ENCODE results near the gene EN1. TPM values are rescaled to one million over a fixed set of nuclear protein-coding genes. Genes with fewer than 3 reads are reported as not detected.

Gene EN1
- total and polyA plus RNA-seq, 7 experiments from 2014 or later: not detected

DNA sequence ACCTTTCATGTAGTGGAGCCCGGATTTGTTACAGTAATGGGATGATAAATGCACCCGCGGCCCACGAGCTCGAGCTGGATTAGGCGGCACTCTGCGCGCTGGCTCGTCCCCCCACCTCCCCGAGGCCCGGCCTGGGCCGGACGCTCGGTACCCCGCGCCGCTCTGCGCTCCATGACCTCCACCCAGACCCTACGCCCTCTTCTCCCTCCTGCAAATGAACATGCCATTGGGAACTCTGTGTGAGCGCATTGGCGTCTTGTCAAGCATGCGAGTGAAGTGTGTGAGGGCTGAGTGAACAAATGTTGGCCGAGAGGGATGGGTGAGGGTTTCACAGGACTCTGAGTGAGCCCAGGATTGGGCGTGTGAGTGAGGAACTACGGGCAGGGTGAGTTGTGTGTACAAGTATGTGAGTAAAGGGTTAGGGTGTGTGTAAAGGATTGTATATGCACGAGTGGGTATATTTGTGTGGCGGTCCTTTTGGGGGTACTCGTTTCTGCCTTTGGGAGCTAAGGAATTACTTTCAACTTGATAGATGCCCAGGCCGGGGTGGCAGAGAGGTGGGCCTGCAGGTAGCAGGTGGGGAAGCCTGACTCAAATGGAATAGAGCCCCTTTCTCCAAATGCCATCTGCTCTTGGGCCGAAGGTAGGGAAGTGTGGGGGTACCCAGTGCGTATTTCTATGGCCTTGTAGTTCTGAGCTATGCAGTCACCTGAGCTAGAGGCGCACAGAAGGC lies 2.9 kb upstream of the EN1 start:
- peaks cover 77 to 88% (median 81%) of the 10 kb centered on the region in 5 donors for H3K27me3 Mint-ChIP-seq
- H3K4me3 ChIP-seq (ENCODE audit: low read length): no peak overlapping the region
- peaks cover 0 to 3% (median 0%) of the 10 kb centered on the region in 5 donors for H3K36me3 Mint-ChIP-seq
- H3K27ac Mint-ChIP-seq: peak overlapping the region in 1 of 9 donors; percentile 39
- POLR2A ChIA-PET: interaction anchor here (0.5 kb wide), 1 partner anchor 82 kb away, joined by 3 read pairs; no protein-coding TSS in a partner anchor
- H3K4me1 Mint-ChIP-seq: peaks cover 19 to 55% (median 28%) of the 10 kb centered on the region in 7 donors
- H3K36me3 ChIP-seq (ENCODE audit: control insufficient read depth in 2 of 3, insufficient read depth in 3 of 3, low read length in 3 of 3): no peaks in the 10 kb centered on the region
- intact Hi-C loops (cut with micrococcal nuclease): loop anchor here in 1 of 2 donors (10.0 kb wide), 1 partner anchor 1036 kb away; the partner anchor contains the start of gene DDX18
- no peaks in the 10 kb centered on the region for H3K9me3 ChIP-seq (ENCODE audit: control insufficient read depth in 2 of 3, low read length in 3 of 3)
- peak overlapping the region in 1 of 10 donors; percentile 37 for H3K4me3 Mint-ChIP-seq
- H3K9me3 Mint-ChIP-seq: peaks cover 0 to 11% (median 0%) of the 10 kb centered on the region in 11 donors
- DNase-seq (no peak), ATAC-seq (no peak)
- H3K4me1 ChIP-seq (ENCODE audit: control insufficient read depth in 2 of 2, insufficient read depth in 2 of 2, low read length in 2 of 2): peaks cover 3 to 15% of the 10 kb centered on the region in 2 donors
- H3K27ac ChIP-seq (ENCODE audit: low read depth, low read length): no peak overlapping the region
- peaks cover 6 to 43% of the 10 kb centered on the region in 2 donors for H3K27me3 ChIP-seq (ENCODE audit: control insufficient read depth in 2 of 2, insufficient read depth in 2 of 2, low read length in 2 of 2)
- CTCF ChIA-PET: no interaction called here

DNA sequence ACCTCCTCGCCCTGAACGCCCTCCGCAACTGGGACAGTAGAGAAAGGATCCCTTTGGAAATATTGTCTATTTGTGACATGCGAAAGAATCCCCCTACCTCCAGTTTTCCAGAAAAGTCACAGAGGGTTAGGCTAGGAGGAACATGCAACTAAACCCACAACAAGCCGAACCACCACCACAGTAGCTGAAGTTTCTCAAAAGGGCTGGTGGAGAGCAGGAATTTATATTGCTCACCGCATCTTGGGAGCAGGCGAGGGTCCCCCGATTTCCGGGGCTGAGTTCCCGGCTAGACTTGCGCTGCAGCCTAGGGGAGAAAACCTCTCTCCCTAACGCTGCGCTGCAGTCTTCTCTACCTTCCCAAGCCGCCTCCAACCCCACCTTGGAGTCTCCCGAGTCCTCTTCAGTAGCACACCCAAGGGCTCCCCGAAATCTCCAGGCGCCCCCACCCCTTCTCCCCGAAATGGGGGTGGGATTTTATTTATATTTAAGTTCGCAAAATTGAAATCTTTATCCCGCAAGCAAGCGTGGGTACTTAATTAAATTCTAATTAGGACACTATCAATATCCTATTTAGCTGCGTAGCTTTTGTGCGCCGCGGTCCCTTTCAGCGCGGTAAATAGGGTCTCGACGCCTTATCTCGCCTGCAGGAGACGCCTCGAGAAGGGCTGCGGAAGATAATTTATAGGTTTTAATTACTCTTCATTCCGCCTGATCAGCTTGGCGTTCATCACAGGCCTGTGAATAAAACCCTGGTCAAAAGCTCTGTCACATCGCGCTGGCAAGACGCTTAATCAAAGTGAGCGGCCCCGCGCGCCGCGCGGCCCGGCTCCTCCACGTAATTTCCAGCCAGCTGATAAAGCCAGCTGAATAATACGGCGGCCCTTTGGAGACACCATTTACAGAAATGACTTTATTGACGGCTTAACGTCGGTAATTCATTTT lies 2.0 kb upstream of the EN1 start:
- ATAC-seq (no peak), DNase-seq (no peak)
- Mint-ChIP-seq H3K27me3 (peaks cover 84 to 88% (median 85%) of the 10 kb centered on the region in 5 donors), H3K27ac (peak overlapping the region in 2 of 9 donors; percentile 48 to 72), H3K4me1 (peaks cover 21 to 59% (median 37%) of the 10 kb centered on the region in 7 donors), H3K4me3 (peak overlapping the region in 7 of 10 donors; percentile 39 to 79 (median 54)), H3K9me3 (peaks cover 0 to 11% (median 0%) of the 10 kb centered on the region in 11 donors), H3K36me3 (peaks cover 0 to 3% (median 0%) of the 10 kb centered on the region in 5 donors)
- Histone ChIP-seq H3K27ac (ENCODE audit: low read depth, low read length) (no peak overlapping the region), H3K9me3 (ENCODE audit: control insufficient read depth in 2 of 3, low read length in 3 of 3) (no peaks in the 10 kb centered on the region), H3K4me3 (ENCODE audit: low read length) (no peak overlapping the region), H3K4me1 (ENCODE audit: control insufficient read depth in 2 of 2, insufficient read depth in 2 of 2, low read length in 2 of 2) (peaks cover 3 to 9% of the 10 kb centered on the region in 2 donors), H3K36me3 (ENCODE audit: control insufficient read depth in 2 of 3, insufficient read depth in 3 of 3, low read length in 3 of 3) (no peaks in the 10 kb centered on the region), H3K27me3 (ENCODE audit: control insufficient read depth in 2 of 2, insufficient read depth in 2 of 2, low read length in 2 of 2) (peaks cover 9 to 43% of the 10 kb centered on the region in 2 donors)
- ChIA-PET POLR2A (no interaction called here), CTCF (no interaction called here)
- intact Hi-C loops (cut with micrococcal nuclease): loop anchor here in 1 of 2 donors (10.0 kb wide), 1 partner anchor 1035 kb away; the partner anchor contains the start of gene DDX18

DNA sequence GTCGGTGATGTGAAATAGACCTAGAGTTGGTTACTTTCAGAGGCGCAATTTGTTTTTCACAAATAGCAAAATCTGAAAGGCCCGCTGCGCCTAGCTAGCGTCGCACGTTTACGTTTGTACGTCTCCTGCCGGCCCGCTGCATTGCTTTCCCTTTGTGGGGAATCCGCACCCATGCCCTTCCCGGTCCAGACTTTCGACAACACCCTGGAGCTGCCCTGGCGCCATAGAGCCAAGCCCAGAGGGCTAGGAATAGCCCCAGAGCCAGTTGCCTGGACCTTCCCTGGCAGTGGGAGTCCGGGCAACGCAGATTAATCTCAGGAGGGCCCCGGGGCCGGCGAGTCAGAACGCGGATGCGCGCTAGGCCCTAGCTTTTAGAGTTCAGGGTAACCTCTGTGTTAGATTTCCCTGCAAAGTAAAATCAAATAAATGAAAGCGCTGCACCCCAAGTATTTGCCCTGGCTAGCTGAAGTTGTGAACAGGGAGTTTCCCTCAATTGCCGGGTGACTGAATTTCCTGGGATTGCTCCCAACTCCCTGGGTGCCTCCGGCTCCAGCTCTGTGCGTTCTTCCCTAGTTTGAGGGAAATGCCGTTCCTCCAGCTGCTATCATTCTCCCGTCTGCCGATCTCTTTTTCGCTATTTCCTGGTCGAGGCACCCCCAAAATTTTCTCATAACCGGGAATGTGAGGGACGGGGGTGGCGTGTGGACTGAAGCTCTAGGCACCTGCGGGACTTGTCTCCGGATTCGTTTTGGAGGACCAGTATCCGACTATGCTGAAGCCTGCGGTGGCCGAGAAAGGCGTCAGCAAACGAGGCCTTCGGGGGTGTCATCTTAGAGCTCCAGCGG lies 1.2 kb upstream of the EN1 start:
- Mint-ChIP-seq H3K36me3 (peaks cover 0 to 3% (median 0%) of the 10 kb centered on the region in 5 donors), H3K27ac (peak overlapping the region in 2 of 9 donors; percentile 48 to 79), H3K9me3 (peaks cover 0 to 11% (median 0%) of the 10 kb centered on the region in 11 donors), H3K27me3 (peaks cover 81 to 88% (median 85%) of the 10 kb centered on the region in 5 donors), H3K4me3 (peak overlapping the region; percentile 54 to 79 (median 72)), H3K4me1 (peaks cover 15 to 61% (median 38%) of the 10 kb centered on the region in 7 donors)
- intact Hi-C loops (cut with micrococcal nuclease): no loop called here
- ChIA-PET POLR2A (no interaction called here), CTCF (no interaction called here)
- ATAC-seq: no peak
- Histone ChIP-seq H3K9me3 (ENCODE audit: control insufficient read depth in 2 of 3, low read length in 3 of 3) (no peaks in the 10 kb centered on the region), H3K27me3 (ENCODE audit: control insufficient read depth in 2 of 2, insufficient read depth in 2 of 2, low read length in 2 of 2) (peaks cover 13 to 48% of the 10 kb centered on the region in 2 donors), H3K27ac (ENCODE audit: low read depth, low read length) (no peak overlapping the region), H3K4me1 (ENCODE audit: control insufficient read depth in 2 of 2, insufficient read depth in 2 of 2, low read length in 2 of 2) (peaks cover 3 to 9% of the 10 kb centered on the region in 2 donors), H3K36me3 (ENCODE audit: control insufficient read depth in 2 of 3, insufficient read depth in 3 of 3, low read length in 3 of 3) (no peaks in the 10 kb centered on the region), H3K4me3 (ENCODE audit: low read length) (no peak overlapping the region)
- no peak for DNase-seq

DNA sequence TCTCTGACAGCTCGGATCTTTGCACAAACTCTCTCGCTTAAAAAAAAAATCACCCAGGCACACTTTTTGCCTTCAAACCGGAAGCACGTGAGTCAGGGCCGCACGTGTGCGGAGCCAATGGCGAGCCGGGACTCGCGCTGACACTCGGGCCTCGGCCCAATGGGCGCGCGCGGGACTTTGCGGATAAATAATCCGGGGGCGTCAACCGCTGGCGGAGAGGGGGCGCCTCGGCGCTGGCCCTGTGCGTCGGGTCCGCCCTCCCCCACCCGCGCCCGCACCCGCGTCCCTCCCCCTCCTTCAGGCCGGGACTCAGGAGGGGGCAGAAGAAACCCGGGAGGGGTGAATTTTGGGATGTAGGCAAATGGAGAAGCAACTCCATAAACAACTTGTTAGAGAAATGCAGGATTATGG lies 319 bp upstream of the EN1 start:
- peaks cover 81 to 89% (median 84%) of the 10 kb centered on the region in 5 donors for H3K27me3 Mint-ChIP-seq
- H3K27ac Mint-ChIP-seq: no peak overlapping the region
- DNase-seq (no peak), ATAC-seq (no peak)
- intact Hi-C loops (cut with micrococcal nuclease): no loop called here
- CTCF ChIA-PET: no interaction called here
- peaks cover 0 to 11% (median 0%) of the 10 kb centered on the region in 11 donors for H3K9me3 Mint-ChIP-seq
- Histone ChIP-seq H3K27ac (ENCODE audit: low read depth, low read length) (no peak overlapping the region), H3K9me3 (ENCODE audit: control insufficient read depth in 2 of 3, low read length in 3 of 3) (no peaks in the 10 kb centered on the region), H3K27me3 (ENCODE audit: control insufficient read depth in 2 of 2, insufficient read depth in 2 of 2, low read length in 2 of 2) (peaks cover 13 to 47% of the 10 kb centered on the region in 2 donors), H3K36me3 (ENCODE audit: control insufficient read depth in 2 of 3, insufficient read depth in 3 of 3, low read length in 3 of 3) (no peaks in the 10 kb centered on the region), H3K4me3 (ENCODE audit: low read length) (no peak overlapping the region), H3K4me1 (ENCODE audit: control insufficient read depth in 2 of 2, insufficient read depth in 2 of 2, low read length in 2 of 2) (peaks cover 3 to 9% of the 10 kb centered on the region in 2 donors)
- POLR2A ChIA-PET: no interaction called here
- H3K4me1 Mint-ChIP-seq: peaks cover 13 to 61% (median 37%) of the 10 kb centered on the region in 7 donors
- H3K4me3 Mint-ChIP-seq: peak overlapping the region in 8 of 10 donors; percentile 68 to 82 (median 75)
- peaks cover 0 to 3% (median 0%) of the 10 kb centered on the region in 5 donors for H3K36me3 Mint-ChIP-seq

DNA sequence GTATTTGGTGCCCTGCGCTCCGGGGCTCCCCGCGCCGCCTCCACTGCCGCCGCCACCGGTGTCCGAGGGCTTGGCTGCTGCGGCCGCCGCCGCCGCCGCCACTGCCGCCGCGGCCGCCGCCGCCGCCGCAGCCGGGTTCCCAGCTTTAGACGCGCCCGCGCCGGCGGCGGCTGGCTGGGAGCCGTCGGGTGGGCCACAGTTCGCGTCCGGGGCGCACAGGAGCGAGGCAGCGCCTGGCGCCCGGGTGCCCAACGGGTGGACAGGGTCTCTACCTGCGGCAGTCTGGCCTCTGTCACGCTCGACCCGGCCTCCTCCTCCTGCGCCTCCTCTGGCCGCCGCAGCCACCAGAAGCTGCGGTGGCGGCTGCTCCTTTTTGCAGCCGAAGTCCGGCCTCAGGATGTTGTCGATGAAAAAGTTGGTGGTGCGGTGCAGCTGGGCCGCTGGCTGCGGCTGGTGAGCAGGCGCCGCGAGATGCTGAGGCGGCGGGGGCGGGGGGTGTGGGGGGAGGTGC lies 951 bp downstream of the EN1 start:
- no peaks in the 10 kb centered on the region for H3K36me3 ChIP-seq (ENCODE audit: control insufficient read depth in 2 of 3, insufficient read depth in 3 of 3, low read length in 3 of 3)
- Mint-ChIP-seq H3K4me1 (peaks cover 14 to 68% (median 45%) of the 10 kb centered on the region in 7 donors), H3K4me3 (peak overlapping the region in 3 of 10 donors; percentile 79 to 86 (median 80)), H3K27me3 (peaks cover 81 to 88% (median 84%) of the 10 kb centered on the region in 5 donors), H3K36me3 (peaks cover 0 to 3% (median 0%) of the 10 kb centered on the region in 5 donors), H3K9me3 (peaks cover 0 to 11% (median 0%) of the 10 kb centered on the region in 11 donors), H3K27ac (no peak overlapping the region)
- peaks cover 13 to 45% of the 10 kb centered on the region in 2 donors for H3K27me3 ChIP-seq (ENCODE audit: control insufficient read depth in 2 of 2, insufficient read depth in 2 of 2, low read length in 2 of 2)
- DNase-seq (no peak), ATAC-seq (no peak)
- intact Hi-C loops (cut with micrococcal nuclease): loop anchor here in 1 of 2 donors (1.0 kb wide), 1 partner anchor 9 kb away; no protein-coding TSS in a partner anchor
- H3K9me3 ChIP-seq (ENCODE audit: control insufficient read depth in 2 of 3, low read length in 3 of 3): no peaks in the 10 kb centered on the region
- CTCF ChIA-PET: interaction anchor here (1.6 kb wide), 1 partner anchor 9 kb away, joined by 3 read pairs; no protein-coding TSS in a partner anchor
- no peak overlapping the region for H3K27ac ChIP-seq (ENCODE audit: low read depth, low read length)
- peaks cover 3 to 9% of the 10 kb centered on the region in 2 donors for H3K4me1 ChIP-seq (ENCODE audit: control insufficient read depth in 2 of 2, insufficient read depth in 2 of 2, low read length in 2 of 2)
- no peak overlapping the region for H3K4me3 ChIP-seq (ENCODE audit: low read length)
- POLR2A ChIA-PET: no interaction called here

Data from naive thymus-derived CD4-positive, alpha-beta T cell (primary cell).